HepG2 (cell line): ENCODE measurements around the gene TMEM183A.

Experiments used
- HDAC2 ChIP-seq: sonication (generic); formaldehyde crosslinking; IDR thresholded peaks from 2 replicates; pipeline ENCODE4 v1.4.0; 2020; ENCODE audit warnings: missing genetic modification reagents
- KDM1A ChIP-seq: IDR thresholded peaks from 2 replicates; pipeline ENCODE4 v1.6.1; 2016; ENCODE audit warnings: missing compliant biosample characterization
- POLR2A ChIP-seq, 2 experiments: IDR thresholded peaks; 2 replicates each; pipeline ENCODE4 v1.6.1; 2011; ENCODE audit warnings: low read depth in 2 of 2, low read length in 2 of 2, mild to moderate bottlenecking in 1 of 2, moderate library complexity in 1 of 2; ENCODE audit not compliant: insufficient read depth in 1 of 2
- TF ChIP-seq, protein P1 (sequence below): sonication (generic); formaldehyde crosslinking; IDR thresholded peaks from 2 replicates; pipeline ENCODE4 v1.5.0; 2020; ENCODE audit warnings: mild to moderate bottlenecking, missing genetic modification reagents, moderate library complexity

GRCh38 chr1:203038217-203038741 is 31.1 kb downstream of the TMEM183A start:
- TF ChIP-seq POLR2A (IDR thresholded peaks at IDR 0.05; ENCODE audit: insufficient read depth in 1 of 2, low read depth in 2 of 2, low read length in 2 of 2) (no peak), HDAC2 (no peak), KDM1A (CRISPR knock-in tag) (no peak)
- TF ChIP-seq, protein P1, sequence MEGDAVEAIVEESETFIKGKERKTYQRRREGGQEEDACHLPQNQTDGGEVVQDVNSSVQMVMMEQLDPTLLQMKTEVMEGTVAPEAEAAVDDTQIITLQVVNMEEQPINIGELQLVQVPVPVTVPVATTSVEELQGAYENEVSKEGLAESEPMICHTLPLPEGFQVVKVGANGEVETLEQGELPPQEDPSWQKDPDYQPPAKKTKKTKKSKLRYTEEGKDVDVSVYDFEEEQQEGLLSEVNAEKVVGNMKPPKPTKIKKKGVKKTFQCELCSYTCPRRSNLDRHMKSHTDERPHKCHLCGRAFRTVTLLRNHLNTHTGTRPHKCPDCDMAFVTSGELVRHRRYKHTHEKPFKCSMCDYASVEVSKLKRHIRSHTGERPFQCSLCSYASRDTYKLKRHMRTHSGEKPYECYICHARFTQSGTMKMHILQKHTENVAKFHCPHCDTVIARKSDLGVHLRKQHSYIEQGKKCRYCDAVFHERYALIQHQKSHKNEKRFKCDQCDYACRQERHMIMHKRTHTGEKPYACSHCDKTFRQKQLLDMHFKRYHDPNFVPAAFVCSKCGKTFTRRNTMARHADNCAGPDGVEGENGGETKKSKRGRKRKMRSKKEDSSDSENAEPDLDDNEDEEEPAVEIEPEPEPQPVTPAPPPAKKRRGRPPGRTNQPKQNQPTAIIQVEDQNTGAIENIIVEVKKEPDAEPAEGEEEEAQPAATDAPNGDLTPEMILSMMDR (CRISPR knock-in tag) = no peak
